GM23338 (cell line): ENCODE data around the gene HNRNPF. TPM values are rescaled to one million over a fixed set of nuclear protein-coding genes. Genes with fewer than 3 reads are reported as not detected.

Experiments used
- ATAC-seq: fragments of 200-7000 bp; cut with Tn5 transposase; 3 replicates; pipeline ENCODE4 v1.9.1; 2020
- DNase-seq: peaks from one replicate; pipeline ENCODE4 v3.0.0-alpha.2; 2015; ENCODE audit warnings: low spot score
- H2AFZ ChIP-seq: fragments of 200-600 bp; sonication (generic); 2 replicates; pipeline ENCODE4 v1.8.0; 2016; ENCODE audit warnings: antibody characterized with exemption, mild to moderate bottlenecking, moderate library complexity
- H3F3A ChIP-seq: fragments of 200-600 bp; sonication (generic); replicated peaks from 2 replicates; pipeline ENCODE4 v1.8.0; 2017; ENCODE audit warnings: antibody characterized with exemption, mixed run types, low read depth
- H3K27ac ChIP-seq: fragments of 200-600 bp; sonication (generic); 2 replicates; pipeline ENCODE4 v1.6.1; 2016; ENCODE audit warnings: low read depth
- H3K27me3 ChIP-seq: fragments of 200-600 bp; sonication (generic); 2 replicates; pipeline ENCODE4 v1.8.0; 2016; ENCODE audit warnings: mild to moderate bottlenecking, mixed run types, moderate library complexity; ENCODE audit not compliant: insufficient read depth
- H3K36me3 ChIP-seq: fragments of 200-600 bp; sonication (generic); 2 replicates; pipeline ENCODE4 v1.8.0; 2016; ENCODE audit warnings: mild to moderate bottlenecking; ENCODE audit not compliant: insufficient read depth
- H3K4me1 ChIP-seq: fragments of 200-600 bp; sonication (generic); 2 replicates; pipeline ENCODE4 v1.8.0; 2016; ENCODE audit warnings: mild to moderate bottlenecking, moderate library complexity; ENCODE audit not compliant: insufficient read depth
- H3K4me2 ChIP-seq: fragments of 200-600 bp; sonication (generic); 2 replicates; pipeline ENCODE4 v1.7.1; 2017; ENCODE audit warnings: mixed run types
- H3K4me3 ChIP-seq: fragments of 200-600 bp; sonication (generic); 2 replicates; pipeline ENCODE4 v1.6.1; 2016; ENCODE audit warnings: mixed run types
- H3K79me2 ChIP-seq: fragments of 200-600 bp; sonication (generic); replicated peaks from 2 replicates; pipeline ENCODE4 v1.8.0; 2017; ENCODE audit warnings: mild to moderate bottlenecking; ENCODE audit not compliant: insufficient read depth
- H3K9me2 ChIP-seq: fragments of 200-600 bp; sonication (generic); 2 replicates; pipeline ENCODE4 v1.8.0; 2017; ENCODE audit not compliant: insufficient read depth
- H4K20me1 ChIP-seq: fragments of 200-600 bp; sonication (generic); replicated peaks from 2 replicates; pipeline ENCODE4 v1.8.0; 2017; ENCODE audit warnings: mild to moderate bottlenecking; ENCODE audit not compliant: insufficient read depth
- H3K27ac Mint-ChIP-seq: 2 replicates; pipeline ENCODE4 v1.8.0; 2020; ENCODE audit warnings: inconsistent platforms, mild to moderate bottlenecking, moderate library complexity, mixed read lengths
- H3K27me3 Mint-ChIP-seq: 3 replicates; pipeline ENCODE4 v1.8.0; 2022; ENCODE audit warnings: low read depth, mild to moderate bottlenecking, moderate library complexity, mixed read lengths, inconsistent platforms; ENCODE audit not compliant: insufficient read depth, poor library complexity
- H3K36me3 Mint-ChIP-seq: 3 replicates; pipeline ENCODE4 v1.8.0; 2021; ENCODE audit warnings: low read depth, mild to moderate bottlenecking, inconsistent platforms, moderate library complexity, mixed read lengths
- H3K4me1 Mint-ChIP-seq: 3 replicates; pipeline ENCODE4 v1.8.0; 2020; ENCODE audit warnings: mild to moderate bottlenecking, inconsistent platforms, mixed read lengths
- H3K4me3 Mint-ChIP-seq: 3 replicates; pipeline ENCODE4 v1.8.0; 2021; ENCODE audit warnings: moderate library complexity, mild to moderate bottlenecking, inconsistent platforms, mixed read lengths
- H3K9me3 Mint-ChIP-seq: 3 replicates; pipeline ENCODE4 v1.8.0; 2020; ENCODE audit warnings: moderate library complexity, mild to moderate bottlenecking, inconsistent platforms, mixed read lengths
- CREB1 ChIP-seq: fragments of 250-450 bp; sonication (Bioruptor Pico); IDR thresholded peaks from 2 replicates; pipeline ENCODE4 v1.5.0; 2020; ENCODE audit warnings: low read depth, mild to moderate bottlenecking, moderate library complexity
- CTCF ChIP-seq, 2 experiments: fragments of 200-600 bp in 1 of 2; sonication (generic) in 1 of 2; conservative IDR thresholded peaks; 2 replicates each; pipeline versions ENCODE4 v1.5.1 to v1.6.1; 2016 to 2017; ENCODE audit warnings: antibody characterized with exemption in 2 of 2, low read depth in 2 of 2, mild to moderate bottlenecking in 2 of 2, moderate library complexity in 1 of 2
- EZH2 ChIP-seq: fragments of 200-600 bp; sonication (generic); IDR thresholded peaks from one replicate; pipeline ENCODE4 v1.8.0; 2017; ENCODE audit warnings: antibody characterized with exemption, mild to moderate bottlenecking, low read depth; ENCODE audit not compliant: unreplicated experiment
- REST ChIP-seq: IDR thresholded peaks from one replicate; pipeline ENCODE4 v1.6.1; 2018; ENCODE audit warnings: antibody characterized with exemption; ENCODE audit not compliant: unreplicated experiment
- STAT1 ChIP-seq: IDR thresholded peaks from one replicate; pipeline ENCODE4 v1.6.1; 2016; ENCODE audit warnings: antibody characterized with exemption; ENCODE audit not compliant: unreplicated experiment
- polyA plus RNA-seq: library from polyadenylated mRNA; unstranded; fragments of >200 nt; fragmentation: Nextera tagmentation; extraction: Ambion mirVana; gene quantifications from 2 replicates; pipeline ENCODE4 v1.2.1, GENCODE V29; 2016
- total RNA-seq: library from RNA; depleted of rRNA; stranded (reverse); fragments of >200 nt; shearing (Covaris generic); gene quantifications from 2 replicates; pipeline ENCODE4 v1.2.3, GENCODE V29; 2014

The HNRNPF gene
- total and polyA plus RNA-seq, 2 experiments from 2014 or later = 210 to 378 TPM

GRCh38 chr10:43387678-43388032 is 21.3 kb downstream of the HNRNPF start (continued):
- TF ChIP-seq CTCF (conservative IDR thresholded peaks at IDR 0.05; ENCODE audit: low read depth in 2 of 2) (no peak), STAT1 (no peak)

GRCh38 chr10:43386981-43387677 is 21.9 kb downstream of the HNRNPF start:
- ATAC-seq (no peak), DNase-seq (no peak)
- peak overlapping the region; percentile 53; the same call in 1 of the 2 replicates for H3K27ac Mint-ChIP-seq
- Histone ChIP-seq H3F3A (peaks cover 64% of the 10 kb centered on the region), H2AFZ (no peak overlapping the region), H3K4me1 (no peaks in the 10 kb centered on the region), H3K27me3 (no peaks in the 10 kb centered on the region), H4K20me1 (peaks cover 60% of the 10 kb centered on the region), H3K27ac (no peak overlapping the region), H3K4me2 (no peak overlapping the region), H3K4me3 (no peak overlapping the region), H3K79me2 (peaks cover 48% of the 10 kb centered on the region), H3K9me2 (no peaks in the 10 kb centered on the region), H3K36me3 (peaks cover 67% of the 10 kb centered on the region)
- H3K4me3 Mint-ChIP-seq = no peak overlapping the region
- peaks cover 68% of the 10 kb centered on the region for H3K36me3 Mint-ChIP-seq
- H3K4me1 Mint-ChIP-seq = peaks cover 10% of the 10 kb centered on the region; the same call in 2 of the 3 replicates
- TF ChIP-seq STAT1 = no peak
- TF ChIP-seq CREB1 (CRISPR knock-in tag) = no peak
- peaks cover 11% of the 10 kb centered on the region for H3K27me3 Mint-ChIP-seq
- no peaks in the 10 kb centered on the region; the same call in 2 of the 3 replicates for H3K9me3 Mint-ChIP-seq

GRCh38 chr10:43386549-43386948 is 22.4 kb downstream of the HNRNPF start:
- no peak overlapping the region for H3K4me3 ChIP-seq
- H3F3A ChIP-seq = peaks cover 60% of the 10 kb centered on the region
- no peak overlapping the region for H3K4me3 Mint-ChIP-seq
- H3K4me1 ChIP-seq = no peaks in the 10 kb centered on the region
- H3K79me2 ChIP-seq = peaks cover 43% of the 10 kb centered on the region
- H3K36me3 ChIP-seq = peaks cover 61% of the 10 kb centered on the region
- H3K4me2 ChIP-seq = no peak overlapping the region
- no peaks in the 10 kb centered on the region for H3K27me3 ChIP-seq
- DNase-seq = no peak
- no peak for ATAC-seq
- H3K4me1 Mint-ChIP-seq = peaks cover 7% of the 10 kb centered on the region; the same call in 2 of the 3 replicates
- no peaks in the 10 kb centered on the region for H3K9me2 ChIP-seq
- peak overlapping the region; percentile 53; the same call in 1 of the 2 replicates for H3K27ac Mint-ChIP-seq
- H3K9me3 Mint-ChIP-seq = no peaks in the 10 kb centered on the region; the same call in 2 of the 3 replicates
- no peak overlapping the region for H2AFZ ChIP-seq
- H3K27ac ChIP-seq = 0 out of 2 replicates have a peak overlapping the region, but pooled peaks have one; percentile 60
- peaks cover 55% of the 10 kb centered on the region for H4K20me1 ChIP-seq
- H3K27me3 Mint-ChIP-seq = peaks cover 11% of the 10 kb centered on the region
- H3K36me3 Mint-ChIP-seq = peaks cover 62% of the 10 kb centered on the region
- TF ChIP-seq REST (no peak), STAT1 (no peak), EZH2 (no peak)
